ENCODE measurements around the gene LPA.

LPA gene

DNA sequence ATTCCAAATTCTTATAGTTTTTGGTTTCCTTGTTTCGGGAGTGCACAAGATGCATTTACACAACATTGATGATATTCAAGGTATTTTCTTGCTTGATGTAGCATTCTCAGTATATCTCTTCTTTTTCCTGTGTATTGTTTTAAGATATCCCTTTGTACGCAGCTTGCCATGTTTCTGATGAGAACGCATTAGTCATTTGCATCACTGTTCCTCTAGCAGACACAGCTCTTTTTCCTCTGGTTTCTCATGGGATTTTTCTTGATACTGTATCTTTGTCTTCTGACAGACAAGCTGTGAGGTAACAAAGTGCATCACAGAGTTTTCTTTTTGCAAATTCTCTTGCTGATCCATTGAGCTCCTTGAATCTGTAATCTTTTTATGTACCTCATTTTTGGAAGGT is 169.5 kb downstream of the LPA start:
- no peak overlapping the region for H3K4me3 ChIP-seq (ENCODE audit: low read length)
- H3K27me3 ChIP-seq (ENCODE audit: low read depth, low read length) = 0 out of 2 replicates have a peak, but pooled peaks cover 2% of the 10 kb centered on the region
- H3K4me2 ChIP-seq (ENCODE audit: low read length) = no peak overlapping the region
- no peaks in the 10 kb centered on the region for H3K79me2 ChIP-seq (ENCODE audit: low read length)
- no peaks in the 10 kb centered on the region for H3K36me3 ChIP-seq (replicated peaks; ENCODE audit: low read depth, low read length)
- H2AFZ ChIP-seq (ENCODE audit: low read depth, low read length) = no peak overlapping the region
- H4K20me1 ChIP-seq (ENCODE audit: insufficient read depth, low read length) = no peaks in the 10 kb centered on the region
- H3K9ac ChIP-seq (ENCODE audit: low read length) = no peak overlapping the region
- no peak overlapping the region for H3K27ac ChIP-seq (ENCODE audit: low read length)
- H3K9me3 ChIP-seq (ENCODE audit: insufficient read depth, low read length) = no peaks in the 10 kb centered on the region
- no peak for TF ChIP-seq EZH2phosphoT487 (IDR thresholded peaks at IDR 0.05; ENCODE audit: low read depth)
- H3K4me1 ChIP-seq (ENCODE audit: low read length) = no peaks in the 10 kb centered on the region

DNA sequence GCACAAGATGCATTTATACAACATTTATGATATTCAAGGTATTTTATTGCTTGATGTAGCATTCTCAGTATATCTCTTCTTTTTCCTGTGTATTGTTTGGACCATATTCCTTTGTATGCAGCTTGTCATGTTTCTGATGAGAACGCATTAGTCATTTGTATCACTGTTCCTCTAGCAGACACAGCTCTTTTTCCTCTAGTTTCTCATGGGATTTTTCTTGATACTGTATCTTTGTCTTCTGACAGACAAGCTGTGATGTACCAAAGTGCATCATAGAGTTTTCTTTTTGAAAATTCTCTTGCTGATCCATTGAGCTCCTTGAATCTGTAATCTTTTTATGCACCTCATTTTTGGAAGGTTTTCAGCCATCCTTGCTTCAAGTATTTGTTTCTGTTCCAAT is 175.0 kb downstream of the LPA start:
- Histone ChIP-seq H3K27me3 (ENCODE audit: low read depth, low read length) (no peaks in the 10 kb centered on the region), H3K36me3 (replicated peaks; ENCODE audit: low read depth, low read length) (no peaks in the 10 kb centered on the region), H3K4me2 (ENCODE audit: low read length) (no peak overlapping the region), H2AFZ (ENCODE audit: low read depth, low read length) (no peak overlapping the region), H3K4me1 (ENCODE audit: low read length) (no peaks in the 10 kb centered on the region), H3K9ac (ENCODE audit: low read length) (no peak overlapping the region), H3K27ac (ENCODE audit: low read length) (no peak overlapping the region), H3K9me3 (ENCODE audit: insufficient read depth, low read length) (no peaks in the 10 kb centered on the region), H3K4me3 (ENCODE audit: low read length) (no peak overlapping the region), H4K20me1 (ENCODE audit: insufficient read depth, low read length) (no peaks in the 10 kb centered on the region), H3K79me2 (ENCODE audit: low read length) (no peaks in the 10 kb centered on the region)
- TF ChIP-seq, protein P1, sequence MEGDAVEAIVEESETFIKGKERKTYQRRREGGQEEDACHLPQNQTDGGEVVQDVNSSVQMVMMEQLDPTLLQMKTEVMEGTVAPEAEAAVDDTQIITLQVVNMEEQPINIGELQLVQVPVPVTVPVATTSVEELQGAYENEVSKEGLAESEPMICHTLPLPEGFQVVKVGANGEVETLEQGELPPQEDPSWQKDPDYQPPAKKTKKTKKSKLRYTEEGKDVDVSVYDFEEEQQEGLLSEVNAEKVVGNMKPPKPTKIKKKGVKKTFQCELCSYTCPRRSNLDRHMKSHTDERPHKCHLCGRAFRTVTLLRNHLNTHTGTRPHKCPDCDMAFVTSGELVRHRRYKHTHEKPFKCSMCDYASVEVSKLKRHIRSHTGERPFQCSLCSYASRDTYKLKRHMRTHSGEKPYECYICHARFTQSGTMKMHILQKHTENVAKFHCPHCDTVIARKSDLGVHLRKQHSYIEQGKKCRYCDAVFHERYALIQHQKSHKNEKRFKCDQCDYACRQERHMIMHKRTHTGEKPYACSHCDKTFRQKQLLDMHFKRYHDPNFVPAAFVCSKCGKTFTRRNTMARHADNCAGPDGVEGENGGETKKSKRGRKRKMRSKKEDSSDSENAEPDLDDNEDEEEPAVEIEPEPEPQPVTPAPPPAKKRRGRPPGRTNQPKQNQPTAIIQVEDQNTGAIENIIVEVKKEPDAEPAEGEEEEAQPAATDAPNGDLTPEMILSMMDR (IDR thresholded peaks at IDR 0.05; ENCODE audit: low read depth, low read length) = no peak
- TF ChIP-seq EZH2phosphoT487 (IDR thresholded peaks at IDR 0.05; ENCODE audit: low read depth) = no peak

DNA sequence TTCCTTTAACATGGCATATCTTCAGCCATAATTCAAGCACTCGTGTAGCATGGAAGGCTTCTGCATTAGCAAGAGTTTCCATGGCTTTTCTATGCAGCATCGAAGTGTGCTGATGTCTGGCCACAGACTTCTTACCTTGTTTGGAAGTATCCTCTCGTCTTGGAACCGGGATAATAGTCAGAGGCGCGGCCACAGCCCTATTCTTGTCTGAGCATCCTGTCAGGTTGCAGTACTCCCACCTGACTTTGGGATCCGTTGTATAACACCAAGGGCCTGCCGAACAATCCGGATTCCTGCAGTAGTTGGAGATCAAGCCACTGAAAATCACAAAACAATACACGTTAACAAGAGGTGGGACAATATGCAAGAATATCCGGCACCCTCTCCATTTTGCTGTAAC is 177.0 kb downstream of the LPA start:
- no peak overlapping the region for H3K4me2 ChIP-seq (ENCODE audit: low read length)

More for the DNA sequence above, 177.0 kb downstream of the LPA start:
- Histone ChIP-seq H3K27ac (ENCODE audit: low read length) (no peak overlapping the region), H3K27me3 (ENCODE audit: low read depth, low read length) (no peaks in the 10 kb centered on the region), H3K4me1 (ENCODE audit: low read length) (no peaks in the 10 kb centered on the region), H3K79me2 (ENCODE audit: low read length) (no peaks in the 10 kb centered on the region), H3K36me3 (replicated peaks; ENCODE audit: low read depth, low read length) (no peaks in the 10 kb centered on the region), H3K4me3 (ENCODE audit: low read length) (no peak overlapping the region), H4K20me1 (ENCODE audit: insufficient read depth, low read length) (no peaks in the 10 kb centered on the region), H3K9ac (ENCODE audit: low read length) (no peak overlapping the region), H2AFZ (ENCODE audit: low read depth, low read length) (no peak overlapping the region), H3K9me3 (ENCODE audit: insufficient read depth, low read length) (no peaks in the 10 kb centered on the region)
- TF ChIP-seq, protein P1 (IDR thresholded peaks at IDR 0.05; ENCODE audit: low read depth, low read length) = no peak
- TF ChIP-seq EZH2phosphoT487 (IDR thresholded peaks at IDR 0.05; ENCODE audit: low read depth) = no peak
